Natural killer cell treated with Interleukin-12 subunit alpha and Interleukin-12 subunit beta and Interleukin-15 and Interleukin-18, amount 100 ng/mL, for 72 hours (primary cell): ENCODE results near the gene CLSTN2. TPM values are rescaled to one million over a fixed set of nuclear protein-coding genes. Genes with fewer than 3 reads are reported as not detected.
A peak's percentile ranks its signal among the peaks of the same experiment; 100 is the strongest.

Experiments
- ATAC-seq, 2 donors: fragments of 150-1000 bp; cut with Tn5 transposase in 1 of 2; sonication (Bioruptor Pico), chemical (Tn5 transposase) in 1 of 2; 2 replicates each; pipeline ENCODE4 v1.10.0; 2021
- DNase-seq: peaks from one replicate; pipeline ENCODE4 v3.0.0; 2022; ENCODE audit warnings: low spot score
- H3K27ac Mint-ChIP-seq, 2 donors: 1 replicate in 1 of 2; 2 replicates in 1 of 2; pipeline ENCODE4 v1.8.0; 2022; ENCODE audit warnings: mixed read lengths in 2 of 2, mild to moderate bottlenecking in 1 of 2, moderate library complexity in 1 of 2
- H3K27me3 Mint-ChIP-seq, 2 donors: 1 replicate in 1 of 2; 2 replicates in 1 of 2; pipeline ENCODE4 v1.8.0; 2022; ENCODE audit warnings: mixed read lengths in 2 of 2
- H3K36me3 Mint-ChIP-seq: one replicate; pipeline ENCODE4 v1.8.0; 2022; ENCODE audit warnings: mixed read lengths
- H3K4me1 Mint-ChIP-seq, 2 donors: 1 replicate in 1 of 2; 2 replicates in 1 of 2; pipeline ENCODE4 v1.8.0; 2022; ENCODE audit warnings: low read depth in 2 of 2, mixed read lengths in 2 of 2, mild to moderate bottlenecking in 1 of 2
- H3K4me3 Mint-ChIP-seq: one replicate; pipeline ENCODE4 v1.8.0; 2022; ENCODE audit warnings: mixed read lengths
- H3K9me3 Mint-ChIP-seq: 2 replicates; pipeline ENCODE4 v1.8.0; 2022; ENCODE audit warnings: mixed read lengths
- total RNA-seq, 2 donors: library from RNA; stranded (reverse); gene quantifications; one replicate each; pipeline ENCODE4 v1.2.3, GENCODE V29; 2022

The CLSTN2 gene
- total RNA-seq: not detected

DNA sequence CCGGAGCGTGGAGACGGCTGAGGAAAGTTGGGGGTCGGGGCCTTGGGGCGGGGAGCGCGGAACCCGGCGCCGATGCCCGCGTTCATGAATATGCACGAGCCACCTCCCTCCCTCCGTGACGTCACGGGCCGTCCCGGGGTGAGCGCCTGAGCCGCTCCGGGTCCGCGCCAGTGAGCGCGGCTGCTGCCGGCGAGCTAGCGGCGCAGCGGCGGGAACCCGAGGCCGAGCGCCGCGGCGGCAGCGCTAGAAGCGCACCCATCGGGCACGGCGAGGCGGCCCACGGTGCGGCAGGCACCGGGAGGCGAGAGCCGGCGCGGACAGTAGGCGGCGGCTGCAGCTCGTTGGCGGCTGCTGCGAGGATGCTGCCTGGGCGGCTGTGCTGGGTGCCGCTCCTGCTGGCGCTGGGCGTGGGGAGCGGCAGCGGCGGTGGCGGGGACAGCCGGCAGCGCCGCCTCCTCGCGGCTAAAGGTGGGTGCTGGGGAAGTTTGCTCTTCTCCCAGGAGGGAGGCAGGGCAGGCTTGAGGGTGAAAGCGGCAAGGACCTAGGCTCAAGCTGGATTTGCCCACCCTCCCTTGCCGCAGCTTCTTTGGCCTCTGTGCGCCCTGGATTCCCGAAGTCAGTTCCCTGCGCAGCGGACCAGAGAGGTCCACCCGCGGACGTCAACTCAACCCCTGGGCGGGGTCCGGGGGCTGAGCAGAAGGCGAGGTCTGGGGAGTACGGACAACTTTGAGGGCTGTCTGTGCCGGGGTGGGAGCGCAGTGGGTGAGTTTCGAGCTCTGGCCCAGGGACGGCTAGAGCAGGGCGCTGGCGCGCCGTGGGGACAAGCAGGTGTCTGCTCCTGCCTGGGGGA lies at the start of gene CLSTN2:
Gene CLSTN2 (plus strand): TSS at position 170 of the 850 bp plus-strand sequence.
- no peaks in the 10 kb centered on the region for H3K4me1 Mint-ChIP-seq
- DNase-seq: no peak
- H3K9me3 Mint-ChIP-seq: no peaks in the 10 kb centered on the region
- peak; percentile 31 to 48 for ATAC-seq
- no peak within 1 kb of the TSS for H3K4me3 Mint-ChIP-seq
- H3K27me3 Mint-ChIP-seq: peaks cover 35 to 42% of the 10 kb centered on the region in 2 donors
- no peaks in the 10 kb centered on the region for H3K36me3 Mint-ChIP-seq
- H3K27ac Mint-ChIP-seq: no peak within 1 kb of the TSS

GRCh38 chr3:139887431-139887830 lies 47.6 kb upstream of the CLSTN2 start:
- no peaks in the 10 kb centered on the region for H3K36me3 Mint-ChIP-seq
- ATAC-seq (no peak), DNase-seq (no peak)
- H3K27me3 Mint-ChIP-seq: no peaks in the 10 kb centered on the region
- H3K9me3 Mint-ChIP-seq: peaks cover 5% of the 10 kb centered on the region
- no peak overlapping the region for H3K27ac Mint-ChIP-seq
- H3K4me1 Mint-ChIP-seq: no peaks in the 10 kb centered on the region
- no peak overlapping the region for H3K4me3 Mint-ChIP-seq

GRCh38 chr3:139888561-139889140 lies 46.3 kb upstream of the CLSTN2 start:
- peaks cover 3% of the 10 kb centered on the region for H3K9me3 Mint-ChIP-seq
- no peaks in the 10 kb centered on the region for H3K27me3 Mint-ChIP-seq
- ATAC-seq (no peak), DNase-seq (no peak)
- H3K4me1 Mint-ChIP-seq: no peaks in the 10 kb centered on the region
- no peak overlapping the region for H3K27ac Mint-ChIP-seq
- H3K4me3 Mint-ChIP-seq: no peak overlapping the region
- H3K36me3 Mint-ChIP-seq: no peaks in the 10 kb centered on the region

- H3K27me3 Mint-ChIP-seq: no peaks in the 10 kb centered on the region
- no peaks in the 10 kb centered on the region for H3K36me3 Mint-ChIP-seq
- ATAC-seq: no peak
- H3K27ac Mint-ChIP-seq: no peak overlapping the region
- DNase-seq: no peak
- H3K9me3 Mint-ChIP-seq: no peaks in the 10 kb centered on the region
- H3K4me3 Mint-ChIP-seq: no peak overlapping the region
- no peaks in the 10 kb centered on the region for H3K4me1 Mint-ChIP-seq
These were observed 41.6 kb upstream of the CLSTN2 start for GRCh38 chr3:139893267-139893962.

- no peaks in the 10 kb centered on the region for H3K9me3 Mint-ChIP-seq
- DNase-seq (no peak), ATAC-seq (peak in 1 of 2 donors; percentile 48)
- H3K27me3 Mint-ChIP-seq: no peaks in the 10 kb centered on the region
- no peak overlapping the region for H3K4me3 Mint-ChIP-seq
- no peaks in the 10 kb centered on the region for H3K36me3 Mint-ChIP-seq
- no peak overlapping the region for H3K27ac Mint-ChIP-seq
- H3K4me1 Mint-ChIP-seq: no peaks in the 10 kb centered on the region
These were observed 40.9 kb upstream of the CLSTN2 start for GRCh38 chr3:139893963-139894642.

DNA sequence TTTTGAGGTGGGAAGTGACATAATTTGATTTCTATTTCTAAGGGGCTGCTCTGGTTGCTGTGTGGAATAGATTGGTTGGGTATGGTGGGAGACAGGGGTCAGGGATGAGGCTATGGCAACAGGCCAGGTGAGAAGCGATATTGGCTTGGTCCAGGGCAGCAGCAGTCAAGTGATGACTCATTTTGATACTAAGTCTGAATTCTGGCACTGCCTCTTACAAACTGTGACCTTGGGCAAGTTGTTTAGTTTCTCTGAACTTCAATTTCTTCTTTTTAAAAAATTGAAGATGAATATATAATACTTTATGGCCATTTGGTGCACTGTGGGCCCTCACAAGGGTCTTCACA lies 40.4 kb upstream of the CLSTN2 start:
- no peaks in the 10 kb centered on the region for H3K4me1 Mint-ChIP-seq
- no peak for ATAC-seq
- H3K36me3 Mint-ChIP-seq: no peaks in the 10 kb centered on the region
- H3K4me3 Mint-ChIP-seq: no peak overlapping the region
- H3K9me3 Mint-ChIP-seq: no peaks in the 10 kb centered on the region
- H3K27ac Mint-ChIP-seq: no peak overlapping the region
- no peaks in the 10 kb centered on the region for H3K27me3 Mint-ChIP-seq
- DNase-seq: no peak

DNA sequence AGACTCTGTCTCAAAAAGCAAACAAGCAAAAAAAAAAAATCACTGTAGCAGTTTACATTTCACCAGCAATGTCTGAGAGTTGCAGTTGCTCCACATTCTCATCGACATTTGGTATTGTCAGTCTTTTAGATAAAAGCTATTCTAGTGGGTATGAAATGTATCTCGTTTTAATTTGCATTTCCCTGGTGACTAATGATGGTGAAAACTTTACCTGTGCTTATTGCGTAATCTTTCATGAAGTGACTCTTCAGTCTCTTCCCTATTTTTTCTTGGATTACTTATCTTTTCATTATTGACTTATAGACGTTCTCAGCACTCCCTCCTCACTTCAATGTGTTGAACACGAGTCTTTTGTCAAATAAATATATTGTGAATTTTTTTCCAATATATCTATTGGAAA lies 37.2 kb upstream of the CLSTN2 start:
- DNase-seq: no peak
- H3K27ac Mint-ChIP-seq: no peak overlapping the region
- H3K27me3 Mint-ChIP-seq: peaks cover 0 to 4% of the 10 kb centered on the region in 2 donors
- H3K36me3 Mint-ChIP-seq: no peaks in the 10 kb centered on the region
- H3K9me3 Mint-ChIP-seq: peaks cover 4% of the 10 kb centered on the region
- ATAC-seq: no peak
- H3K4me1 Mint-ChIP-seq: no peaks in the 10 kb centered on the region
- H3K4me3 Mint-ChIP-seq: no peak overlapping the region

DNA sequence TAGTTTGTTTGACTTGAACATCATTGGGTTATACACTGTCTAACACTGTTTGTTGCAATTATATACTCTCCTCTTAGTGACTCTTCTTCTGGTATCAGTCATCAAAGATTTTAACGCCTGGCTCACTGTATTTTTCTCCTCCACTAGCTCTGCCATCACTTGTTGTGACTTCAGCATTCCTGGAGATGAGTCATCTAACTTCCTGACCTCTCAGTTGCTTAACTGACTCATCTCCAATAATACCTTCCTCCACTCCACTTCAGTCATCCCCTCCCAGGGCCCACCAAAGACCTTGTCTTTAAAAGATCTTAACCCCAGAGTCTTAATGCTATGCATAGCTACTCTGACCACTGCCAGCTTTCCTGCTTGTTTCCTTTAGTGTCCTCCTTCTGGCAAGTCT lies 28.6 kb upstream of the CLSTN2 start:
- DNase-seq: no peak
- Mint-ChIP-seq H3K4me3 (no peak overlapping the region), H3K9me3 (peaks cover 4% of the 10 kb centered on the region), H3K36me3 (no peaks in the 10 kb centered on the region), H3K4me1 (no peaks in the 10 kb centered on the region), H3K27ac (no peak overlapping the region), H3K27me3 (no peaks in the 10 kb centered on the region)
- ATAC-seq: no peak

DNA sequence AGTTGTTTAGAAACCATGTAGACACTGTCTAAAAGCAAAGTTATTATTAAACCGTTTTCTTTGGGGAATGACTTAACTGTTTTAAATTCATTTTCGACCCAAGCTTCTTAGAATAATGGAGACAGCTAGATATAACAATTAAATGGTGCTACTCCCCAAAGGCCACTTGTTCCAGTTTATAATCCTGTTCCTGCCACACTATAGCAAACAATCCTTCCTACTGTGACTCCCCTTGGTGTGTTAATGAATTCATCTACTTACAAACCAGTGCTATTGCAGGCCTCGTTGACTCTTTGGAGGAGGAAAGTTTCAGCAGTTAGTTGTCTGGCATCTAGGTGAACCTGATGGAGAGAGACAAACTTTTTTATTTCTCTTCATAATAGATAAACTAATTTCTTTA lies 25.2 kb upstream of the CLSTN2 start:
- H3K4me3 Mint-ChIP-seq: no peak overlapping the region
- H3K27ac Mint-ChIP-seq: no peak overlapping the region
- DNase-seq (no peak), ATAC-seq (no peak)
- H3K27me3 Mint-ChIP-seq: no peaks in the 10 kb centered on the region
- peaks cover 10% of the 10 kb centered on the region for H3K9me3 Mint-ChIP-seq
- no peaks in the 10 kb centered on the region for H3K36me3 Mint-ChIP-seq
- no peaks in the 10 kb centered on the region for H3K4me1 Mint-ChIP-seq

GRCh38 chr3:139916271-139916670 lies 18.7 kb upstream of the CLSTN2 start:
- no peak for DNase-seq
- no peak for ATAC-seq
- H3K36me3 Mint-ChIP-seq: no peaks in the 10 kb centered on the region
- no peaks in the 10 kb centered on the region for H3K4me1 Mint-ChIP-seq
- no peak overlapping the region for H3K27ac Mint-ChIP-seq
- peaks cover 6% of the 10 kb centered on the region for H3K9me3 Mint-ChIP-seq
- H3K27me3 Mint-ChIP-seq: no peaks in the 10 kb centered on the region
- no peak overlapping the region for H3K4me3 Mint-ChIP-seq

DNA sequence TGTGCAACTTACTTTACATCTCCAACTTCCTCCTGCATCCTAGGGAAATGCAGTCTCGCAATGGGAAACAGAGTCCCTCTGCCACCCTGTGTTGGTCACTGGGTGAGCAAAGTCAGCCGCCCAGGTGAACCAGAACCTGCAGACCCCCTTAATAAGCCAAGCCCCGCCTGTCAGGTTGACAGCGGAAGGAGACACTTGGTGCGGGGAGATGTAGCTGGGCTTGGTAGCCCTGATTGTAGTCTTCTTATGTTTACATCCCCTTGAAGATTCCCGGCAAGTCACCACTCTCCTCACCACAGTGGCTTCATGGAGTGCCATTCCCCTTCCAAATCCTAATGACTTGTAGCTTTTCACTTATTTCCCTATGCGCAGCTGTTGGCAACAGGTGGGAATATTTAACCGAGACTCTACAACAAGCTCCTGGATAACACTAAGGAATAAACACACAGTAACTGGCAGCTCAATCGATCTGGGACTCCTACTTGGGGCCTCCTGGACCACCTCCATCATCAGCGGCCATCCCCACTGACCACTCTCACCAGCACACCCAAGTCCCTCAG lies 17.7 kb upstream of the CLSTN2 start:
- peak in 1 of 2 donors; percentile 20 for ATAC-seq
- Mint-ChIP-seq H3K27ac (no peak overlapping the region), H3K4me3 (no peak overlapping the region), H3K9me3 (peaks cover 5% of the 10 kb centered on the region), H3K4me1 (no peaks in the 10 kb centered on the region), H3K27me3 (no peaks in the 10 kb centered on the region), H3K36me3 (no peaks in the 10 kb centered on the region)
- DNase-seq: no peak

GRCh38 chr3:139928708-139929505 lies 6.1 kb upstream of the CLSTN2 start:
- no peak overlapping the region for H3K4me3 Mint-ChIP-seq
- peaks cover 5% of the 10 kb centered on the region for H3K9me3 Mint-ChIP-seq
- no peak for DNase-seq
- peaks cover 25 to 31% of the 10 kb centered on the region in 2 donors for H3K27me3 Mint-ChIP-seq
- no peaks in the 10 kb centered on the region for H3K4me1 Mint-ChIP-seq
- no peak overlapping the region for H3K27ac Mint-ChIP-seq
- no peak for ATAC-seq
- no peaks in the 10 kb centered on the region for H3K36me3 Mint-ChIP-seq

- Mint-ChIP-seq H3K27me3 (peaks cover 31 to 32% of the 10 kb centered on the region in 2 donors), H3K27ac (no peak overlapping the region), H3K9me3 (peaks cover 5% of the 10 kb centered on the region), H3K4me3 (no peak overlapping the region), H3K36me3 (no peaks in the 10 kb centered on the region), H3K4me1 (no peaks in the 10 kb centered on the region)
- ATAC-seq (no peak), DNase-seq (no peak)
These were observed 4.8 kb upstream of the CLSTN2 start for GRCh38 chr3:139930211-139930610.
